Activated T-cell treated with anti-CD3 and anti-CD28 coated beads for 1 hour (primary cell): ENCODE results near the gene COG8.

Source experiments
- DNase-seq: peaks from one replicate; pipeline ENCODE4 v3.0.0-alpha.2; 2020; ENCODE audit warnings: low read depth

Gene COG8

GRCh38 chr16:69346683-69347082 lies 7.3 kb upstream of the COG8 start:
- DNase-seq, result no peak

- no peak for DNase-seq
These were observed 6.6 kb upstream of the COG8 start for GRCh38 chr16:69345923-69346322.

- DNase-seq, result no peak
These were observed 4.8 kb upstream of the COG8 start for GRCh38 chr16:69344171-69344570.

GRCh38 chr16:69340095-69340644 lies 806 bp upstream of the COG8 start:
- DNase-seq, result no peak

GRCh38 chr16:69338557-69339288 lies 641 bp downstream of the COG8 start:
- no peak for DNase-seq

GRCh38 chr16:69334696-69335095 lies 4.7 kb downstream of the COG8 start:
- no peak for DNase-seq

GRCh38 chr16:69330286-69331109 lies 8.9 kb downstream of the COG8 start, which contains the start of gene PDF:
PDF (minus strand) TSS chr16:69330588; CDS start chr16:69330570, 18 bp downstream.
- DNase-seq, result peak; percentile 65

GRCh38 chr16:69329369-69330285 lies 9.7 kb downstream of the COG8 start:
- peak; percentile 32 for DNase-seq

- no peak for DNase-seq
These were observed 10.5 kb downstream of the COG8 start for GRCh38 chr16:69328854-69329316.

GRCh38 chr16:69327585-69328310 lies 11.6 kb downstream of the COG8 start:
- no peak for DNase-seq

GRCh38 chr16:69326172-69326873 lies 13.0 kb downstream of the COG8 start:
- DNase-seq, result no peak

- DNase-seq, result no peak
These were observed 13.6 kb downstream of the COG8 start for GRCh38 chr16:69325784-69326171.

GRCh38 chr16:69324585-69325253 lies 14.6 kb downstream of the COG8 start:
- DNase-seq, result no peak

- no peak for DNase-seq
These were observed 15.3 kb downstream of the COG8 start for GRCh38 chr16:69324013-69324531.

GRCh38 chr16:69323415-69323814 lies 15.9 kb downstream of the COG8 start:
- DNase-seq, result no peak

- no peak for DNase-seq
These were observed 17.0 kb downstream of the COG8 start for GRCh38 chr16:69322343-69322742.

GRCh38 chr16:69321080-69321479 lies 18.3 kb downstream of the COG8 start:
- no peak for DNase-seq

GRCh38 chr16:69320740-69321073 lies 18.7 kb downstream of the COG8 start:
- DNase-seq, result no peak

- no peak for DNase-seq
These were observed 19.3 kb downstream of the COG8 start for GRCh38 chr16:69319826-69320739.
